Right lobe of liver (tissue), 6 donors: Measurements from ENCODE around the gene CAMTA1. TPM values are rescaled to one million over a fixed set of nuclear protein-coding genes. Genes with fewer than 3 reads are reported as not detected.

Source experiments
- ATAC-seq, 4 donors: fragments of 200-7000 bp; cut with Tn5 transposase; one replicate each; pipeline ENCODE4 v1.9.1; 2020; ENCODE audit warnings: mild to moderate bottlenecking in 4 of 4, moderate library complexity in 4 of 4
- DNase-seq, 3 donors: peaks; one replicate each; pipeline ENCODE4 v3.0.0-alpha.2; 2020
- H3K27ac ChIP-seq, 3 donors: fragments of 200-600 bp; one replicate each; pipeline ENCODE4 v1.8.0; 2022
- H3K27me3 ChIP-seq, 2 donors: fragments of 200-600 bp; one replicate each; pipeline ENCODE4 v1.8.0; 2022
- H3K36me3 ChIP-seq, 4 donors: fragments of 200-600 bp; sonication (generic) in 1 of 4; one replicate each; pipeline versions ENCODE4 v1.5.1 to v1.8.0; 2017 to 2022; ENCODE audit warnings: control low read depth in 1 of 4
- H3K4me1 ChIP-seq, 4 donors: fragments of 200-600 bp; sonication (generic) in 1 of 4; one replicate each; pipeline versions ENCODE4 v1.5.1 to v1.8.0; 2017 to 2022; ENCODE audit warnings: control low read depth in 1 of 4
- H3K4me3 ChIP-seq, 3 donors: fragments of 200-600 bp; one replicate each; pipeline ENCODE4 v1.8.0; 2022
- H3K9me3 ChIP-seq, 4 donors: fragments of 200-600 bp; sonication (generic) in 1 of 4; one replicate each; pipeline versions ENCODE4 v1.5.1 to v1.8.0; 2017 to 2022; ENCODE audit warnings: control low read depth in 1 of 4
- CTCF ChIP-seq, 4 donors: fragments of 200-600 bp in 3 of 4; fragments of 450-650 bp in 1 of 4; IDR thresholded peaks; one replicate each; pipeline versions ENCODE4 v1.5.1 to v1.8.0; 2016 to 2022; ENCODE audit warnings: antibody characterized with exemption in 4 of 4, mild to moderate bottlenecking in 2 of 4
- POLR2A ChIP-seq: fragments of 450-650 bp; IDR thresholded peaks from one replicate; pipeline ENCODE4 v1.6.1; 2017; ENCODE audit warnings: antibody characterized with exemption, mild to moderate bottlenecking
- WGBS: methylation state at CpG from one replicate; pipeline ENCODE4 v1.1.6; 2018; ENCODE audit warnings: low coverage, low lambda C conversion rate; ENCODE audit not compliant: insufficient coverage; ENCODE audit errors: missing lambda C conversion rate; 5-methylcytosine and 5-hydroxymethylcytosine counted together
- intact Hi-C, 2 donors: fragments of 100-400 bp; cut with DNase I; formaldehyde crosslinking; loops; one replicate each; pipeline versions ENCODE4 v1.11.2 to v1.14.1; 2022
- total RNA-seq, 6 experiments: library from RNA; depleted of rRNA in 2 of 6; stranded (reverse); fragments of >200 nt in 2 of 6; fragmentation: NEBNext Ultra II Directional in 3 of 6; extraction: Animal tissue kit (Norgen Biotek cat#: 25700) in 3 of 6; gene quantifications; one replicate each; pipeline versions ENCODE4 v1.1.0 to v1.2.4, GENCODE V29; 2016 to 2023
- donor health status: DM: no; HTN: yes; CAD: no.
- donor health status: DM: no; HTN: no; CAD: no.
- donor health status: DM: no; HTN: no; CAD: no.
- donor health status: DM: no; HTN: yes; CAD: no.
- donor health status: DM: no; HTN: yes; CAD: no.

The CAMTA1 gene
- total RNA-seq, 6 experiments from 2014 or later: 32.3 to 49.4 (median 37.2) TPM

- intact Hi-C loops: loop anchor here (5.0 to 10.0 kb wide), 2 partner anchors 167 to 169 kb away; no protein-coding TSS in a partner anchor
- Histone ChIP-seq H3K4me3 (no peak overlapping the region), H3K36me3 (no peaks in the 10 kb centered on the region), H3K27ac (no peak overlapping the region), H3K4me1 (no peaks in the 10 kb centered on the region), H3K27me3 (no peaks in the 10 kb centered on the region), H3K9me3 (no peaks in the 10 kb centered on the region)
- no peak for ATAC-seq
- WGBS: 66% methylated on average over 2 of the region's 2 CpGs
- TF ChIP-seq CTCF (IDR thresholded peaks at IDR 0.05): no peak
- no peak for TF ChIP-seq POLR2A
- DNase-seq: no peak
Observed at GRCh38 chr1:7047866-7048265, 262.6 kb downstream of the CAMTA1 start.

- no peak for TF ChIP-seq CTCF (IDR thresholded peaks at IDR 0.05)
- no peak for TF ChIP-seq POLR2A
- intact Hi-C loops: loop anchor here (5.0 to 10.0 kb wide), 2 partner anchors 166 to 169 kb away; no protein-coding TSS in a partner anchor
- H3K4me3 ChIP-seq: no peak overlapping the region
- no peaks in the 10 kb centered on the region for H3K27me3 ChIP-seq
- no peaks in the 10 kb centered on the region for H3K4me1 ChIP-seq
- H3K36me3 ChIP-seq: no peaks in the 10 kb centered on the region
- no peak overlapping the region for H3K27ac ChIP-seq
- no peak for DNase-seq
- H3K9me3 ChIP-seq: no peaks in the 10 kb centered on the region
- no peak for ATAC-seq
- WGBS: 61% methylated on average over 5 of the region's 10 CpGs
Observed at GRCh38 chr1:7048395-7048794, 263.1 kb downstream of the CAMTA1 start.

GRCh38 chr1:7049913-7050625, 264.8 kb downstream of the CAMTA1 start:
- H3K27me3 ChIP-seq: no peaks in the 10 kb centered on the region
- intact Hi-C loops: loop anchor here (5.0 to 10.0 kb wide), 2 partner anchors 165 to 167 kb away; no protein-coding TSS in a partner anchor
- no peak overlapping the region for H3K4me3 ChIP-seq
- H3K27ac ChIP-seq: no peak overlapping the region
- H3K36me3 ChIP-seq: no peaks in the 10 kb centered on the region
- TF ChIP-seq CTCF (IDR thresholded peaks at IDR 0.05): no peak
- TF ChIP-seq POLR2A: no peak
- no peak for DNase-seq
- H3K9me3 ChIP-seq: no peaks in the 10 kb centered on the region
- H3K4me1 ChIP-seq: no peaks in the 10 kb centered on the region
- WGBS: 42% methylated on average over 4 of the region's 25 CpGs
- no peak for ATAC-seq

- DNase-seq (no peak), ATAC-seq (no peak)
- no peak overlapping the region for H3K27ac ChIP-seq
- WGBS: 73% methylated on average over 10 of the region's 32 CpGs
- no peaks in the 10 kb centered on the region for H3K9me3 ChIP-seq
- intact Hi-C loops: no loop called here
- no peak overlapping the region for H3K4me3 ChIP-seq
- TF ChIP-seq CTCF (IDR thresholded peaks at IDR 0.05) (no peak), POLR2A (no peak)
- H3K27me3 ChIP-seq: no peaks in the 10 kb centered on the region
- H3K4me1 ChIP-seq: no peaks in the 10 kb centered on the region
- no peaks in the 10 kb centered on the region for H3K36me3 ChIP-seq
Observed at GRCh38 chr1:7050751-7051665, 265.8 kb downstream of the CAMTA1 start.
